ENCODE measurements around the gene MMP17. TPM values are rescaled to one million over a fixed set of nuclear protein-coding genes. Genes with fewer than 3 reads are reported as not detected.

Gene MMP17
- total and polyA plus RNA-seq, 12 donors, result 0.28 to 3.7 (median 1.0) TPM; not detected in 1

DNA sequence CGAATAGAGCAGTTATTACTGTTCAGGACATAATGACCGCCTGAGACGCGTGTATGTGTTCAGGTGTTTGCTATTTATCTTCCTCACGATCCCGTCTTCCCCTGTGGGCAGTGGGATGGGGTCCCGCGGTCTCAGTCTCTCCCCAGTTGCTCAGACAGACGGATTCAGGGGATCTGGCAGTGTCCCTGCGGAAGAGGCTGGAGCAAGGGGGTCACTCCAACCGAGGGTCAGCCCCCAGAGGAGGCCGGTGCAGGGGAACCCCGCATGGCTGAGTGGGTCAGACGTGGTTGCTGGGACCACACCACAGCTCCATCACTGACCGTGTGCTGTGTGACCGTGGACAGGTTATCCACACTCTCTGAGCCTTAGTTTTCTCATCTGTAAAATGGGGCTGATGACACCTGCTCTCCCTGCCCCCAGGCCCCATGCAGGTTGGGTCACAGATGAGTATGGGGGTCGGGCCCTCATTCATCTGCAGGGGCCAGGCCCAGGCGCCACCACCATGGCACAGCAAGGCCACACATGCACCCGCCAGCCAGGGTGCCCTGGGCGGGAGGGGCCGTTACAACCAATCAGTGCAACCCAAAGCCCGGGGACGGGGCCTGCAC, 5.2 kb downstream of the MMP17 start:
- no peak overlapping the region for H3K27ac ChIP-seq
- intact Hi-C loops (cut with DNase I), result loop anchor here in 6 of 10 donors (5.0 to 10.0 kb wide), 10 partner anchors 61 to 916 kb away; partner anchors contain the start of genes EP400 (in 2 of the 6), PUS1 (in 1 of the 6) and ULK1 (in 1 of the 6)

GRCh38 chr12:131833896-131834641, 5.9 kb downstream of the MMP17 start:
- Histone ChIP-seq H3K9me3 (no peaks in the 10 kb centered on the region), H3K4me3 (no peak overlapping the region), H3K36me3 (no peaks in the 10 kb centered on the region), H3K27me3 (peaks cover 0 to 63% (median 56%) of the 10 kb centered on the region in 7 donors), H3K4me1 (peaks cover 8 to 30% (median 24%) of the 10 kb centered on the region in 9 donors), H3K27ac (no peak overlapping the region)
- ATAC-seq (no peak), DNase-seq (no peak)
- WGBS, 2 donors, result 51 to 53% methylated on average over 19 to 23 of the region's 23 CpGs
- intact Hi-C loops (cut with DNase I), result loop anchor here in 6 of 10 donors (5.0 to 10.0 kb wide), 10 partner anchors 61 to 917 kb away; partner anchors contain the start of genes EP400 (in 2 of the 6), PUS1 (in 1 of the 6) and ULK1 (in 1 of the 6)
- peak in 2 of 9 donors; percentile 17 to 33 for TF ChIP-seq CTCF (IDR thresholded peaks at IDR 0.05)

More for the DNA sequence above, 5.2 kb downstream of the MMP17 start:
- no peak for TF ChIP-seq CTCF (IDR thresholded peaks at IDR 0.05)
- WGBS, 2 donors, result 84 to 88% methylated on average over 23 of the region's 23 CpGs
- Histone ChIP-seq H3K36me3 (no peaks in the 10 kb centered on the region), H3K4me1 (peaks cover 8 to 34% (median 28%) of the 10 kb centered on the region in 9 donors), H3K9me3 (no peaks in the 10 kb centered on the region), H3K27me3 (peaks cover 0 to 68% (median 62%) of the 10 kb centered on the region in 7 donors), H3K4me3 (no peak overlapping the region)
- DNase-seq, result no peak
- ATAC-seq, result no peak

DNA sequence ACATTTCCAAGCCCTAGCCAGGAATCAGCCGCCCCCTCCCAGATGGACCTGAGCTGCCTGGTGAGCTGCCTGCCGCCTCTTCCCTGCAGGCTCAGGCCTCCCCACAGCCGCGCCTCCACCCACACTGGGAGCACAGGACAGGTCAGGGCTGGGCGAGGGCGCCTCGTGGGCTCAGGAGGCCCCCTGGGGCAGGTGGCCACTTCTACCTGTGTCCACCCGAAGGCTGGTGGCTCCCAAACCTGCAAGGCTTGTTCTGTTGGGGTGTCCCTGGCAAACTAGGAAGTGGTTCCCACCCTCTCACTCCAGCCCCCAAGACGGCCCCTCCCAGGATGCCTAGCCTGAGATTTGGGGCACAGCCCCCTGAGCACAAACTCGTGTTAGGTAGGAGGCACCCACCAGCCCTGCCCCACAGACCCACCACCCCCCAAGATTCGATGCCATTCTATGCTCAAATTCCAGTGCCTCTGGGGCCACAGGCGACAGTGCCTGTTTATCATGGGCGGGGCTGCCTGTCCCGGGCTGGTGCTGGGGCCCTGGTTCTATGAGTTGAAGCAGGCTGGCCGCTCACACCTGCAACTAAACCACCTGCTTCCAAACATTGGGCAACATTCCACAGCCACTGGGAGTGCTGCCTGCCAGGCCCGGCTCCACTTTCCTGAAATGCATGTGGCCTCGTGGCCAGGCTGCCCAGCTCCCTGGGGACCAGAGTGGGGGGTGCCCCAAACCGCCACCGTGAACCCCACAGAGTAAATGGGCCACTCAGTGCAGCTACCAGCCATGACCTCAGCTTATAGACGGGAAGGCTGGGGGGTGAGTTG, 6.8 kb downstream of the MMP17 start:
- intact Hi-C loops (cut with DNase I), result loop anchor here in 6 of 10 donors (5.0 to 10.0 kb wide), 10 partner anchors 60 to 918 kb away; partner anchors contain the start of genes EP400 (in 2 of the 6), PUS1 (in 1 of the 6) and ULK1 (in 1 of the 6)
- Histone ChIP-seq H3K4me3 (no peak overlapping the region), H3K27ac (no peak overlapping the region), H3K27me3 (peaks cover 0 to 54% (median 47%) of the 10 kb centered on the region in 7 donors), H3K36me3 (no peaks in the 10 kb centered on the region), H3K9me3 (no peaks in the 10 kb centered on the region), H3K4me1 (peaks cover 4 to 20% (median 16%) of the 10 kb centered on the region in 9 donors)
- no peak for DNase-seq
- ATAC-seq, result no peak
- WGBS, 2 donors, result 73 to 76% methylated on average over 20 of the region's 20 CpGs
- no peak for TF ChIP-seq CTCF (IDR thresholded peaks at IDR 0.05)

All from heart right ventricle (tissue), 16 donors.